Stimulated activated CD8-positive, alpha-beta memory T cell treated with anti-CD3 and anti-CD28 coated beads, Interleukin-15, amount 100 ng/mL, for 48 hours (primary cell): Measurements from ENCODE around the gene DLEC1.
"Not testable (repeated sequence)": the region's sequence is repeated elsewhere in the genome, so short reads cannot be mapped to it uniquely, and the experiment has no call there.

Source experiments
- DNase-seq, 2 donors: peaks; one replicate each; pipeline ENCODE4 v3.0.0-alpha.2; 2020; ENCODE audit warnings: low read depth in 2 of 2

The DLEC1 gene

DNA sequence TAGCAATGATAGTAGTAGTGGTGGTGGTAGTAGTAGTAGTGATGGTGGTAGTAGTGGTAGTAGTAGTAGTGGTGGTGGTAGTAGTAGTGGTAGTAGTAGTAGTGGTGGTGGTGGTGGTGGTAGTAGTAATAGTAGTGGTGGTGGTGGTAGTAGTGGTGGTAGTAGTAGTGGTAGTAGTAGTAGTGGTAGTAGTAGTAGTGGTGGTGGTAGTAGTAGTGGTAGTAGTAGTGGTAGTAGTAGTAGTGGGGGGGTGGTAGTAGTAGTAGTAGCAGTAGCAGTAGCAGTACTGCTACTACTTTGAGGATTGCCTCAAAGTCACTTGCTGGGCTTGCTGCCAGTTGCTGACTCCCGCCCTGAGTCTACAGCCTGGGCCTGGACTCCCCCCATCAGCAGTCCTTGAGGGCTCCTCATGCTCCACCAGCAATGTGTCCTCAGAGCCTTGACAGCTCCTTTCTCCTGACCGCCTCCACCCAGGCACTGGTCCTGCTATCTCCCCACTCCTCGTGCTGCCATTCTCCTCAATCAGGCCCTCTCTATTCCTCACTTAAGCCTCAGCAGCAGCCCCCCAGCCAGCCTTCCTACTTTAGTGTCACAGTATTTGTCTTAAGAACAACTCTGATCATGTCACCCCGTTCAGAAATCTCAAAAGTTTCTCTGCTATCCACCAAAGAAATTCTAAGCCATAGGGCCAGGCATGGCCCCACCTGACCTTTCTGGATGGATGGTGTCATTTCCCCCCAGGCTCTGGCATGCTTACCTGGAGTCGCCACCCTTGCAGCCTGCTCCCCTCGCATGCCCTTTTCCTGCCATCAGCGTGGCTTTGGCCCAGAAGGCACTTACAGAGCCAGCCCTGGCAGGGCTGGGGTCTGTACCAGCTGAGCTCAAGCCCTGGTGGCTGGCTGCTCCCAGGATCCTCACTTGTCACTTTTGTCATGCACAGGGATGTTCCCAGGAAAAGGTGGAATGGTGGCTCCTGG lies 45.6 kb downstream of the DLEC1 start:
- DNase-seq = no peak

DNA sequence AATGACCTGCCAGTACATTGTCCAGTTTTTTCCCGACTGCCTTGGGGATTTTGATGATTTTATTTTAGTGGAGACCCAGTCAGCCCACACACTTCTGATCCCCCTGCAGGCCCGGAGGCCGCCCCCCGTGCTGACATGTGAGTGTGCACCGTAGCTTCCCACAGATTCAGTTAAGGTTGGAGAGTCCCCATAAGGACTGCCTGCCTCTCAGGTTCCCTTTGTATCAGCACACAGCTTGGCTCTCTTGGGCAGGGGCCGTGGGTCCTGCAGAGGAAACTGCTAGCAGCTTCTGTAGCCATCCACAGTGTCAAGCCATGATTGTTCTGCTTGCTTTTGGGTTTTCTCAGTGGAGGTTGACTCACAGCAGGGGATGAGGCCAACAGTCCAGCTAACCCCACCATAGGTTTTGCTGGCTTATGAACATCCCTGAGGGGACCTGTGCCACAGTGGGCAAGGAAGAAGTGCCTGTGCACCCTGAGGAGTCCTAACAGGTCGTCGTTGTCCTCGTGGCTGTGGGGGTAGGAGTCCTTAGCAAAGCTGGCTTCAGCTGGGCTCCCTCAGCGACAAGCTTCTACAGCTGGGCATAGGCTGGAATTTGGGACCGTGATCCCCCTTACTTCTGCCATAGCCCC lies 46.4 kb downstream of the DLEC1 start:
- DNase-seq = no peak

DNA sequence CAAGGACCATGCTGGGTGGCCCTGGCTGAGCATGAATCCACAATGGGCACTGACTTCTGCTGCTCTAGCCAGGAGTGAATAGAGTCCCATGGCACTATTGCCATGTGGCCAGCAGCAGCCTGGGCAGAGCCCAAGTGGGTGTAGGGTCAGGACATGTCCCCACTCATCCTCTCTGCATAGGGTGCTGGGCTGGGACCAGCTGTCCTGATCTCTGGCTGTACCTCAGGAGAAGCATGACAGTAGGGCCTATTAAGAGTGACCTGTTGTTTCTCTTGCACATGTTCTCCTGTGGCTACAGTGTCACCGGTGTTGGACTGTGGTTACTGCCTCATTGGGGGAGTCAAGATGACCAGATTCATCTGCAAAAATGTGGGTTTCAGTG lies 46.9 kb downstream of the DLEC1 start:
- no peak for DNase-seq

DNA sequence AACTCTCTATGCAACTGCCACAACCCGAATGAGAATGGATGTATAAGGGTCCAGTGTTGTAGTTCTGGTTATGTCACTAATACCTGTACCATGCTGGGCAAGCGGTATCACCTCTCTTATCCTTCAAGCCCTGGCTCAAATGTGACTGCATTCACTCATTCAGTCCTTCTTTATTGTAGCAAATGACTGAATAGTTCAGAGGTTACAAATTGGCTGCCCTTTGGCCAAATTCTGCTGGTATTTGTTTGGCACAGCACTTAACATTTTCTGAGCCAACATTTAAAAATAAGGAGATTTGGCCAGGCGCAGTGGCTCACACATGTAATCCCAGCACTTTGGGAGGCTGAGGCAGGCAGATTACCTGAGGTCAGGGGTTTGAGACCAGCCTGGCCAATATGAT lies 47.5 kb downstream of the DLEC1 start:
- no peak for DNase-seq

DNA sequence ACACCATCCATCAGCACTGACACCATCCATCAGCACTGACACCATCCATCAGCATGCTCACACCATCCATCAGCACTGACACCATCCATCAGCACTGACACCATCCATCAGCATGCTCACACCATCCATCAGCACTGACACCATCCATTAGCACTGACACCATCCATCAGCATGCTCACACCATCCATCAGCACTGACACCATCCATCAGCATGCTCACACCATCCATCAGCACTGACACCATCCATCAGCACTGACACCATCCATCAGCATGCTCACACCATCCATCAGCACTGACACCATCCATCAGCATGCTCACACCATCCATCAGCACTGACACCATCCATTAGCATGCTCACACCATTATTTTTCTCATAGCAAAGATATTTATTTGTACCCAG lies 48.3 kb downstream of the DLEC1 start:
- DNase-seq = not testable (repeated sequence)

DNA sequence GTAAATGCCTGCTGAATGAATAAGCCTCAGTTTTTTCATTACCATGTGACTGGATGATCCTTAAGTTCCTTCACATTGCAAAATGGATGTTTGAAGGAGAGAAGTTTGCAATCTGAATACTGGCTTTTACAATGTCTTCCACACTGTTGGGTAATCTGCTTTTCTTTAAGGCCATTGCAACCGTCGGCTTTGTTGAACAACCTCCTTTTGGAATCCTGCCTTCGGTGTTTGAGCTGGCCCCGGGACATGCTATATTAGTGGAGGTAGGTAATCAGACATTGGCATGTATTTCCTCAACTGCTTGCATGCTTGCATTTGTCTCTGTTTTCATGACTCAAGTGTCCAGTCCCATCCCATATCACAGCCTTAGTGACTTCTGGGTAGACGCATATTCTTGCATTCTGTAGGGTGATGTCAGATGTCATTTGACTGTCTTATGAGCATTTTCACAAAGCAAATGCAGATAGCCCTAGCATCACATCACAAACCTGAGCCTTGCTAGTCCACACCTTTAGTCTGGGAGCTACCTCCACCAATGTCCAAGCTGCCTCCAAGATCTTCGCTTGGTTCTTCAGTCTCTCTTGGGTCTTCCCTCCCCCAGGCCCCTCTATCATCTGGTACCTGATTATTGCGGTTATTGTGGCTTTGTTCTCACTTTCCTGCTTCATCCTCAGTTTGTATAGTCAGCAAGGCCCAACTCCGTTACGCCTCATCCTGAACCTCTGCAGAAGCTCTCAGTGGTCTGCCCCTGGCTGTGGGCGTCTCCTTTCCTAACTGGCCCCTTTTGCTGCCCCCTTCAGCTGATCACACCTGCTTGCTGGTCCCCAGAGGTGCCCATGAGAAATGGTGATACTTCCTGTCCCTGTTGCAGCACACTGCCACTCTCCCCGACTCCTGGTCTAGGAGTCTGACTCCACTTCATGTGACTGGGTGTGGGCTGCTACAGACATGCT lies 49.4 kb downstream of the DLEC1 start:
- DNase-seq = no peak

DNA sequence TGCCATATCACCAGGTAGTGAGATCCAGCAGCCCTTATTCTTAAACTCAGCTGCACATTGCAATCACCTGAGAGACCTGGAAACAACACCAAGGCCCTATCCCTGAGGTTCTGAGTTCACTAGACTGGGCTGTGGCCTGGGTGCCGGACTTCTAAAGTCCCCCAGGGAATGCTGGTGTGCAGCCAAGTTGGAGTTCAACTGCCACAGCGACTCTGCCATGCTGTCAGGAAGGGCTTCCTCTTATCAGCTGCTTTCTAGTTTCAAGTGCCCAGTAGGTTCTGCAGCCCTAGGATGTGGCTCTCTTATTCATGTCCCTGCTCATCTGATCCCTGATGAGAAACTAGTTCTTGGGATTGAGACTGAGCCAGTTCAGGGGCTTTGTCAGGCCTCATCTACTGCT lies 50.2 kb downstream of the DLEC1 start:
- DNase-seq = no peak

DNA sequence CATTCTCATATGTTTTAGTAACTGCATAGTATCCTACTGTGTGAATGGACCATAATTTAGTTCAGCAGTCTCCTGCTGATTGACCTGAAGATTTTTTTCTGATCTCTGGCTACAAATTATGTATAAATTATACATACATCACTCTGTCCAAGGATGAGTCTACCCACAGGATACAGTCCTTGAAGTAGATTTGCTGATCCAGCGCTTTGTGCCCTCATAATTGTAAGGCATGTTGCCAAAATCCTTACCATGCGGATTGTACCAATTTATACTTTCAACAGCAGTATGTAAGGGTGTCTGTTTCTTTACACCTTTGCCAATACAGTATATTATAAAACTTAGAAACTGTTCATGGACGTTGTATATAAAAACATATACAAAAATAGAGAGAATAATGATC lies 51.4 kb downstream of the DLEC1 start:
- DNase-seq = no peak

DNA sequence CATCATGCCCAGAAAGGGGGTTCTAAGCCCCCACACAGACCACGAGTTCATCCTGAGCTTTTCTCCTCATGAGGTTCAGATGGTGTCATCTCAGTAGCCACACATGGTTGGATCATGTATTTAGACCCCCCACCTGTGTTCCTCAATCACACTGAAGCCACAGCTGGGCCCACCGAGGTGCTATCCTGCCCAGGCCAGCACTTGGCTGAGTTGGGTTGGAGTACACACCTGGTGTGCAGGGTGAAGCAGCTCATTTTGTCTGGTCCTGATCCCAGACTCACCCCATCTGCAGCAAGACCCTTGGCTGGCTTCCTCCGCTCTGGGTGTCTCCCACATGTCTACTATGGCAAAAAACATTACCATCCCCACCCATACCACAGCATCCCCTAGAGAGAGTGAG lies 56.0 kb downstream of the DLEC1 start:
- no peak for DNase-seq

DNA sequence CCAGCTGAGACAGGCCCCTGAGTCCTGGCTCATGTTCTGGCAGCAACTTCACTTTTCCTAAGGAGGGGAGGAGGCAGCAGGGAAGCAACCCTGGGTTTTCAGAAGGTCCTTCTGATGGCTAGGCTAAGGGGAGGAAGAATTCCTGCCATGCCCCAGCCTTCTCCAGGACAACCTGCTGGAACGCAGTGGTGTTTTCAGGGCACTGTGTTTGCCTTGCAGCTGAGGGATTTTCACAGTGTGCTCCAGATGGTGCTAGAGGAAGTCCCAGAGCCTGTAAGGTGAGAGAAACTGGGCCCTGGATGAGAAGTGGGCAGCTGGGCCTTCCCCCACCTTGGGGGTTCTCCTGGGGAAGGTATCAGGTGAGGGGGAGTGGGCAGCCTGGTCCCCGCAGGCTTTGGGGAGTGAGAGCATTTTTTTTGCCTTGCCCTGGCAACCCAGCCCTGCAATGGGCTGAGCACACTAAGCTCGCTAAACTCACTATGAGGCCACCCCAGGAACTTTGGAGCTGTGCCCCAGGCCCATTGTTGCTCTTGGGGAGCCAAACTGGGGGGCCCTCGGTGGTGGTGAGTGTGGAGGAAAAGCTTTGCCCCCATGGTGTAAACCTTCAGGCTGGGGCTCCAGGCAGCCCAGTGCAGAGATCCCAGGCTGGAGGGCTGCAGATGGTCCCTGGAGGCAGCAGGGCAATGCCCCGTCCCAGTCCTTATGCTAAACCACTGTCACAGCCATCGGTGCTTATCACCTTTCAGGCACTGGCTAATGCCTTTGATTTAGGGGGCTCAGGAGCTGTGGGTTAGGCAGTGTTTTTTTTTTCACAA lies 56.9 kb downstream of the DLEC1 start:
- DNase-seq = no peak

DNA sequence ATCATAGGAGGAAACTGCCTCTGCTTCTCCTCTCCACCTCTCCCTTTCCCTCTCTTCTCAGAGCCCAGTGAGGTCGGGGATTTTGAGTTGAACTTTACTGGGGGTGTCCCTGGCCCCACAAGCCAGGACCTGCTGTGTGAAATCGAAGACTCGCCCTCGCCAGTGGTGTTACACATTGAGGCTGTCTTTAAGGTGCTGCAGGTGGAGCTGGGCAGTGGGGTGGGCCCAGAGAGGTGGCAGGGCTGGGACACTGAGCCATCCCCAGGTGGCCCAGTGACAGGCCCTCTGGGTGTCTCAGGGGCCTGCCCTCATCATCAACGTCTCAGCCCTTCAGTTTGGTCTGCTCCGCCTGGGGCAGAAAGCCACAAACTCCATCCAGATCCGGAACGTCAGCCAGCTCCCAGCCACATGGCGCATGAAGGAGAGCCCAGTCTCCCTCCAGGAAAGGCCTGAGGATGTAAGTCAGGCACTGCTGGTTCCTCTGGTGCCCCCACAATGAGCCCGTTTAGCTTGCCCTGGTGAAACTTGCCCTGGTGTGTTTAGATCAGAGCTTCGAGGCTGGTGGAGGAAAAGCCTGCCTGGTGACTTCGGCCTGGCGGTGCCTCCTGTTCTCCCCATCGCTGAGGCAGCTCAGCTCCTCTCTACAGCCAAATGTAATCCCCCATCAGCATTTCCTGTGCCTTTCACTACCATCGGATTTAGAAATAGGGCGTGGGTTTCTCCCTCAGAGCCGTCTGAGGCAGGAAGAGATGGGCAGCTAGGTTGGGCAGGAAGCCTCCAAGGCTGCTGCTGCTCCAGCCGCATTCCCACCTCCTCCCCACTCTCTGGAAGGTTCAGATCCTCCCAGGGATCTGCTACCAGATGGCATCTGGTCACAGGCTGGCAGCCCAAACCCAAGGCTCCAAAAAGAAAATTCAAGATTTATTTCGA lies 58.7 kb downstream of the DLEC1 start:
- no peak for DNase-seq

DNA sequence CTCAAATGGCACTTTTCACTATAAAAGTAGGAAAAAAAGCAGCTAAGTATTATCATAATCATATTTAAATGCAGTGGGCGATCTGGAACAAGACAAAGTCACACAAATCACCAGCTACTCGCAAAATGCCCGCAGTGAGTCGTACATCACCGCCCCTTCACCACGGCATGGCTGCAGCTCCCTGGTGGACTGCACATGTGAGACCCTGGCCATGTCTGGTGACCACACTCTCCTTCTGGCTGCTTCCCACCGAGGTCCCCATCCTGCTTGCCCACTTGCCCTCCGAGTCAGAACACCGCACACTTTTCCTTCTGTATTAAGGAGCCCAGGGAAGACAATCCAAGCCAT lies 59.3 kb downstream of the DLEC1 start:
- no peak for DNase-seq

DNA sequence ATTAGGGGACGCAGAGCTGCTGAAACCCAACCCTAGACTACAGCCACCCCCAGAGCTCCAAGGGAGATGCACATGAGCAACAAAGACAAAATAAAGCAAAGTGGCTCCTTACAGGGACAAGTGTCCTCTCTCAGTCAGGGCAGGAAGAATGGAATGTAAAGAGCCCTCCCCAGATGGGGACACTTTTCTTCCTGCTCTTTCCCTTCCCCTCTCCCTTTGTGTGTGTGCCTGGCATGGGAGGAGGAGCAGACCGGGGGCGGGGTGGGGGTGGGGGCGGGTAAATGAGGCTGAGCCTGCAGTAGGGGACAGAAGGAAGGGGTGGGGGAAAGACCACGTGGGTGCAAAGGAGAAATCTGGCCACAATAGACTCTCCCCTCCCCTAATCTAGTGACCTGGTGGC lies 60.5 kb downstream of the DLEC1 start:
- DNase-seq = no peak

DNA sequence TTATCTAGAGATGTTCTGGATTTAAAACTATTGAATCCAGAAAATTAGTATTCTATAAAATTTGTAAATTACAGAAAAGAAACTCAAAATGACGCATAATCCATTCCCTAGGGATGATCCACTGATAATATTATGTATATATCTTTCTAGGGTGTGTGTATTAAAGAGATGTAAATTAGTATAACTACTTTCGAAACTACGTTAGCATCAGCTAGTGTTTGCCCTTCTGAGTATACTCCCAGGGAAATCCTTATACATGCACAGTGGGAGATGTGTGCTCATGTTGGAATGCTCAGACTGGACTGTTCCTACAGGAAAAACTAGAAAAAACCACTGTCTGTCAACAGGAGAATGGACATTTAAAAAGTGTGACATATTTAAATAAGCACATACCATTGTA lies 61.5 kb downstream of the DLEC1 start:
- no peak for DNase-seq

DNA sequence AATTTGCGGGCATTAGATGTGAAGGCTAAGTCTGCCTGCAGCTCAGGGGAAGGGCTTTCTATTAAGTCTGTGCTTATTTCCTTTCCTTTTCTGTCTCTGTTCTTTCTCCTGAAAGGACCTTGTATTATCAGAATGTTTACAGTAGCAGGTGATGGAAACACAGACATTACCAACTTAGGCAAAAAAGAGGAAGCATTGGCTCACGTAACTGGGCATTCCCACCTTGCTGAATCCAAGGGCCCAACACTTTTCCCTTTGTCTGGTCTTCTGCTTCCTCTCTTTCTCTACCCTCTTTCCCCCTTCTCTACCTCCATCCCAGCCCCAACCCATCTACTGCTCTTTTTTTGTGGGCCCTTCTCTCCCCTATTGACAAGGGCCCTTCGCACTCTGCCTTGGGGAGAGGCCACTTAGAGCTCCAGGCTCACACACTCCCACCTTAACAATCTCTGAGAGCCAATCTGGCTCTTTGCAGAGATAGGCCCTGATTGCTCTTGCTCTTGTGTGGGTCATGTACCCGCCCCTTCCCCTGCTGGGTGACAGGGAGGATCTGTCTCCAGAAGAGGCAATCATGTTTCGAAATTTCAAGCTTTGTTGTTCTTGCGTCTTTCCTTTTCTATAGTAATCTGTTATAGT lies 62.9 kb downstream of the DLEC1 start:
- no peak for DNase-seq

DNA sequence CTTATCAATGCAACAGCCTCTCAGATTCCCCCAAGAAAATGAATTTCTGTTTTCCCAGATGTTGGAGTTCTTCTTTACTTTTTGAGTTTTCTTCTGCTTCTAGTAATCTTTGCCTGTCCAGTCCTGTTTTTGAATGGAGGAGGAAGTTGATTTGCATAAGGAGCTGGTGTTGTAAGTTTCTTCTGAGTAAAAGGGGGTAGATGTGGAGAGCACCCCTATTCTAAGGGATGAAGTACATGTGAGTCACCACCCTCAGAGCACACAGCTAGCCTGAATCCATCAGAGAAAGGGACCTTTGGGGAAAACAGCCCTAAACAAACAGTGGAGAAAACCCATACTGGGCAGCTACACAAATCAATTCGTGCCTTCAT lies 63.4 kb downstream of the DLEC1 start:
- no peak for DNase-seq

DNA sequence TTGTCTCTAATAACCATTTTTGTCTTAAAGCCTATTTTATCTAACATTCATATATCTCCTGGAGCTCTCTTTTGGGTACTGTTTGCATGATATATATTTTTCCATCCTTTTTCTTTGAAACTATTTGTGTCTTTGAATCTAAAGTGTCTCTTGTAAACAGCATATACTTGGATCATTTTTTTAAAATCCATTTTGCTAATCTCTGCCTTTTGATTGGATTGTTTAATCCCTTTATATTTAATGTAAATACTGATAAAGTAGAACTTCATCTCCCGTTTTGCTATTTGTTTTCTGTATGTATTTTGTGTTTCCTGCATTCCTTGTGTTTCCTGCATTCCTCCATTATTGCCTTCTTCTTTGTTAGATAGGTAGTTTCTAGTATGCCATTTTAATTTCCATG lies 66.5 kb downstream of the DLEC1 start:
- DNase-seq = no peak

DNA sequence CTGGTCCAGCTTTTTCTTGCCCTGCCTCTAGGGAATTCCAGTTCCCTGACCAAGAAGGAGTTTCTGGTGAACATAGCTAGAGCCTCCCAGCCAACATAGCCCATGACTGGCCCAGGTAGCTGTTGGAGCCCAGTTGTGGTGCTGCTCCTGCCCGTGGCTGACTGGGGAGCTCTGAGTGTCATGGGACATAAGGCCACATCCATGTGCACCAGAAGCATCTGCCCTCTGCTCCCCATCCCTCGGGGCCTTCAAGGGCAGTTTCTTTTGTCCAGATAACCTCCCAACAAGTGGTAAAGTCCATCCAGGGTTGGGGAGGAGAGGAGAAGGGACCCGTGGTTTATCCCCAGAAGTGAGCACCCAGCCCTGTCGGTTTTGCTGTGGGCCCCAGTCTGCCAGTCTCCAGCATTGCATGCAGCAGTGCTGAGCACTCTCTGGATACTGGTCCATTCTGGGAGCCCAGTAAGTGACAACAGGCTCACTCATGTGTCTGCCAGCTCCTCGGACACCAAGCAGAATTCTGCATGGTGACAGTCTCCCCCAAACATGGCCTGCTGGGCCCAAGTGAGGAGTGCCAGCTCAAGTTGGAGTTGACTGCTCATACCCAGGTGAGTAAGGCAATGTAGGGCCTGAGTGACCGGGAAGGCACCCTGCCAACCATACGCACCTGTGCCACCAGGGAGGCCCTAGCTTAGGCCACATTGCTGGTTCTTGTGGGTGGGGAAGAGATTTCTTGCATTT lies 69.1 kb downstream of the DLEC1 start:
- DNase-seq = no peak
